Anterior cingulate cortex (tissue), 58 donors: ENCODE data around the gene JPH3.

Experiments used
- DNase-seq, 58 donors: peaks; one replicate each; lab custom pipeline; 2025; lab: John Stamatoyannopoulos, UW

JPH3 gene

DNA sequence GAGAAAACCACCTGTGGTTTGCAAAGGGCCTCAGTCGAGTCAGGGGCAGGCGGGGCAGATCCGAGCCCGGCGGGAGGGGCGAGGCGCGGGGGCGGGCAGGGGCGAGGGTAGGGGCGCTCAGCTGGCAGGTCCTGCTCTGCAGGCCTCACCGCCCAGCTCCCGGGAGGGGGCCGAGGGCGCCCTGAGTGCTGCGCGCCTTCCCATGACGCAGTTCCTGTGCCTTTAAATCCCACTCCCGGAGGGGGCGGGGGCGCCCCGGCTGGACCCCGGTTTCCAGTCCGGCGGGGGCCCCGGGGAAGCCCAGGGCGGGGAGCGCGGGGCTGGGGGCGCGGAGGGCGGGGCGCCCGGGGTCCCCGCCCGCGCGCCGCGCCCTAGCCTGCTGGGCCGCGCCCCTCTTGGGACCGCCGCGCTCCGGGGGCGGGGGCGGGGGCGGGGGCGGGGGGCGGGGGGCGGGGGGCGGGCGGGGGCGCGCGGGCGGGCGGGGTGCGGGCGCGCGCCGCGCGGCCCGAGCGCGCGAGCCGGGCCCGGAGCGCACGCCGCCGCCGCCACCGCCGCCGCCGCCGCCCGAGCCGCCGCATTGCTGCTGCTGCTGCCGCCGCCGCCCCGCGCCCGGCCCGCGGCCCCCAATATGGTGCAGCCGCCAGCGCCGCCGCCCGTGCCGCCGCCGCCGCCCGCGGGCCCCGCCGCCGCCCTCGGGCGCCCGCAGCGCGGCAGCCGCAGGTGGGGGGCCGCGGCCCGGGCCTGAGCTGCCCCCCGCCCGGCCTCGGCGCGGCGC lies at the start of gene JPH3:
TSS of gene JPH3 (plus strand) at position 508 of the 775 bp plus-strand sequence. CDS start 639 bp downstream, outside the sequence.
- peak in 24 of 58 donors; percentile 6 to 50 (median 30) for DNase-seq

DNA sequence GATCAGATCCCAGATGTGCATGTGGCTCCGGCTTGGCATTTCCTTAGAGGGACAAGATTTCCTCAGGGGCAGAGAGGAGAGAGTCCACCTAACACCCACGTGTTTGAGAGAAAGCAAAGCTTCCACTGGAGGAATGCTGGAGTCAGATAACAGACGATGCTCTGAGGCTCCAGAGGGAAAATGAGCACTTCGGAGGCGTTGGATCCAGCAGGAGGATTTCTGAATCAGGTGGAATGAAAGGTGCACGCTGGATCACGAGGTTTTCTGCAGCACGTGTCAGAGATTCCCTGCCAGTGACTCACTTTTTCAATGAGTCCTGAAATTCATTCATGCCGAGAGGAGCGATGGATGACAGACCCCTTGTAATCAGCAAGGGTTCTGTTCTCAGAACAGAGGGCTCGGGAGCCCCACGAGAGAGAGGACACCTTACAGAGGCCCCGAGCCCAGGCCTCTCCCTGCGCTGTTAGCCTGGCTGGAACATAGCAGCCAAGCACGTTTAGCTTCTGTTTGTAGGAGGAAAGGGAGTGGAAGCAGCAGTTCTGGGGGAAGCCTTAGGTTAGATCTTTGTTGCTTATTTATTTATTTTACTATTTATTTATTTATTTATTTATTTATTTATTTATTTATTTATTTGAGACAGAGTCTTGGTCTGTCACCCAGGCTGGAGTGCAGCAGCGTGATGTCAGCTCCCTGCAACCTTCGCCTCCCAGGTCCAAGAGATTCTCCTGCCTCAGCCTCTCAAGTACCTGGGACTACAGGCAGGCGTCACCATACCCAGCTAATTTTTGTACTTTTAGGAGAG lies 49.3 kb upstream of the JPH3 start:
- DNase-seq: peak in 1 of 58 donors; percentile 21

DNA sequence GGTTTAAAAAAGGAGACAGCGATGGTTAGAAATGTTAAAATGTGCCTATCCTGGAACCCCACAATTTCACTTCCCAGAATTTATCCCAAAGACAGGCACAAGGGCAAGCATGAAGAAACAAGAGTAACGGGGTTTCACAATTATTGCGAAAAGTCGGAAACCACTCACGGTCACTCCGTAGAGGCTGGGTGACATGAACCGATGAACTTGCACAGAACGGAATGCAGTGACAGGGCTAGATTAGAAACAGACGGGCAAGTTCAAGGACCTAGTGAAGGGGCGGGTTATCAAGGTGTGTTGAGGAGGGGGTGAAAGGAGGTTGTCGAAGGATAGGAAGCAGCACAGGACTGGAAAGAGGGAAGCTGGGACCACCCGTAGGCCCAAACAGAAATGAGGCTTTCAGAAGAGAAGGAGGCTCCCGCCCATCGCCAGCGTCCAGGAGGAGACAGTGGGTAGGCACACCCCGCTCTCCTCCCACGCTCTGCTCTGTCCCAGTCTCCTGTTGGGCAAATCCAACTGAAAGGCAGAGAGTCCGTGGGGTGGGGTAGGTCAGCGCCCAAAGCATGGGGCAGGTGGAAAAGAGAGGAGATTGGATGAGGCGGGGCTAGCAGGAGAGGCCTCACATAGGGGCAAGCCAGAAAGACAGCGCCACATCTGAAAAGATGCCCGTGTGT lies 47.4 kb upstream of the JPH3 start:
- no peak for DNase-seq

DNA sequence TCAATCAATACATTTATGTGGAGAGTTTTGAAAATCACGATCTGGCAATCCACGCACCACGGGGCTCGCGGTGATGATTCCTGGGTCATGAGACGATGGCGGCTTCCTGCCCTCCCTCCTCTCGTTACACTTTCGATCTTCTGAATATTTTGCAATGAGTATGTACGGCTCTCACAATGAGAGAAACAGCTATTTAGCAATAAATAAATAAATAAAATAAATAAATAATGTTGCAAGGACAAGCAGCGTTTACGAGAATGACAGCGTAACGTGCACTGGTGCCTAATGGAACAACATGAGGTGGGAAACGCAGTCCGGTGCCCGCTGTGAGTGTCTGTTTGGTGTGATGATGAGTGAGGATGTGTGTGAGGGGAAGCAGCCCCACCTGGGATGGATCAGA lies 46.7 kb upstream of the JPH3 start:
- DNase-seq: no peak

DNA sequence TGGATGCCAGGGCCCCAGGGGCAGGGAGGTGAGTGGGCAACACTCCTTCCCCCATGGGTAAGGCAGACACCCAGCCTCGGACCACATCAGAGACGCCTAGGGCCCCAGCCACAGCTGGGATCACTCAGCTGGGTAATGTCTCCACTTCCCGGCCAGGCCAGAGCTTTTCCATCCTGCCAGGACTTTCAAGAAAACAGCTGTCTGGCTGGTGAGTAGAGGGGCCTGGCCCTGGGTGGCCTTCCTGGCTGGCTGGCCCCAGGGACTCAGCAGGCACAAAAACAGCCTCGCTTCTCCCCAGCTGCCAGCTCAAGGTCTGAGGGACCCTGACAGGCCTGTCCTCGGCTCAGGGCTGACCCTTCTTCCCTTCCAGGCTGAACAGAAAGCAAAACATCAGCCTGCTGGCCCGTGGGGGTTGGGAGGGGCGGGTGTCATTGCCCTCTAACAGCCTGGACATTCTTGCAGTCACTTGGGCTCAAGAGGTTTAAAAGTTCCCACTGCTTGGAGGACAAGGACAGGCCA lies 45.3 kb upstream of the JPH3 start:
- no peak for DNase-seq

DNA sequence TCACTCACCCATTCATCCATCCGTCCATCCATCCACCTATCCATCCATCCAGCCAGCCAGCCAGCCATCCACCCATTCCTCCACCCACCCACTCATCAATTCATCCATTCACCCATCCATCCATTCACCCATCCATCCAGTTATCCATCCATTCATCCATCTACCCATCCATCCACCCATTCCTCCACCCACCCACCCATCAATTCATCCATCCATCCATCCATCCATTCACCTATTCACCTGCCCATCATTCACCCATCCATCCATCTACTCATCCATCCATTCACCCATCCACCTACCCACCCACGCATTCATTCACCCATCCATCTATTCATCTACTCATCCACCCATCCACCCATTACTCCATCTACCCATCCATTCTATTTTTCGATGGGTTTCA lies 43.6 kb upstream of the JPH3 start:
- no peak for DNase-seq

DNA sequence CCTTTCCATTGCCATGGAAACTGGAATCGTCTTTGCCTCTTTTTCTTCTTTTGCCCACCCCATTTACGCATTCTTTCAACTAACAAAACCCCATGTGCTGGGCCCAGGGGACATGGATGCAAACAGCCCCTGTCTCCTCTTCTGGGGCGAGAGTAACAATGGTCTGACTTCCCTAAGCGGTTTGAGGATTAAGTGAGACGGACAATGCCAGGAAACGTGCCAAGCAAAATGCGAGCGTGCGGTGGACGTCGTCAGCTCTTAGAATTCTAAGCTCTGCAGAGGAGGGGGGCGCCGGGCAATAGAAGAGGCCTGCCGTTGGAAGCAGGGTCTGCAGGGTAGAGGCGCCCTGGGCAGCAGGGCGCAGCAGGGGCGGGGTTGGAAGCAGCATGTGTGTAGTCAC lies 42.4 kb upstream of the JPH3 start:
- DNase-seq: no peak

DNA sequence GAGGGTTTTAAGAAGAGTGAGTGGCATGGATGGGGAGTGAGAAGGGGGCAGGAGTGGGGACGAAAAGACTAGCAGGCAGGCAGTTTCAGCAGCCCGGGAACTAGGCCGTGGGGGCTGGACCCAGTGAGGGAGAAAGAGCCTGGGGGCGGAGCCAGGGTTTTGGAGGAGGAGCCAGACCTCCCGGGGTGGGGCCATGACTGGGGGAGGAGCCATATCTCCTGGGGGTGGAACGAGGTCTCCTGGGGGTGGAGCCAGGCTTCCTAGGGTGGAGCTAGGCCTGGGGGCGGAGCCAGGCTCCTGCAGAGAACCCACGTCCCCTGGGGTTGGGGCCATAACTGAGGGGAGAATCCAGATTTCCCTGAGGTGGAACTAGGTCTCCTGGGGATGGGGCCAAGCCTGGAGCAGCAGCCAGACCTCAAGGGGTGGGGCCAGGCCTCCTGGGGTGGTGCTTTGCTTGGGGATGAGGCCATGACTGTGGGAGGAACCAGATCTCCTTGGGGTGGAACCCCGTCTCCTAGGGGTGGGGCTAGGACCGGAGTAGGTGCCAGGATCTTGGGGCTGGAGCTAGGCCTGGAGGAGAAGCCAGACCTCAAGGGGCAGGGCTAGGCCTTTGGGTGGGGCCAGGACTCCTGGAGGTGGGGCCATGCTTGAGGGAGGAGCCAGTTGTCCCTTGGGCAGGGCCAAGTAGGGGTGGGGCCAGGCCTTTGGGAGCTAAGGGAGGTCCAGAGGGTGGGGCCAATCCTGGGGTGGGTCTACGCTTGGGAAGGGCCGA lies 41.7 kb upstream of the JPH3 start:
- no peak for DNase-seq

DNA sequence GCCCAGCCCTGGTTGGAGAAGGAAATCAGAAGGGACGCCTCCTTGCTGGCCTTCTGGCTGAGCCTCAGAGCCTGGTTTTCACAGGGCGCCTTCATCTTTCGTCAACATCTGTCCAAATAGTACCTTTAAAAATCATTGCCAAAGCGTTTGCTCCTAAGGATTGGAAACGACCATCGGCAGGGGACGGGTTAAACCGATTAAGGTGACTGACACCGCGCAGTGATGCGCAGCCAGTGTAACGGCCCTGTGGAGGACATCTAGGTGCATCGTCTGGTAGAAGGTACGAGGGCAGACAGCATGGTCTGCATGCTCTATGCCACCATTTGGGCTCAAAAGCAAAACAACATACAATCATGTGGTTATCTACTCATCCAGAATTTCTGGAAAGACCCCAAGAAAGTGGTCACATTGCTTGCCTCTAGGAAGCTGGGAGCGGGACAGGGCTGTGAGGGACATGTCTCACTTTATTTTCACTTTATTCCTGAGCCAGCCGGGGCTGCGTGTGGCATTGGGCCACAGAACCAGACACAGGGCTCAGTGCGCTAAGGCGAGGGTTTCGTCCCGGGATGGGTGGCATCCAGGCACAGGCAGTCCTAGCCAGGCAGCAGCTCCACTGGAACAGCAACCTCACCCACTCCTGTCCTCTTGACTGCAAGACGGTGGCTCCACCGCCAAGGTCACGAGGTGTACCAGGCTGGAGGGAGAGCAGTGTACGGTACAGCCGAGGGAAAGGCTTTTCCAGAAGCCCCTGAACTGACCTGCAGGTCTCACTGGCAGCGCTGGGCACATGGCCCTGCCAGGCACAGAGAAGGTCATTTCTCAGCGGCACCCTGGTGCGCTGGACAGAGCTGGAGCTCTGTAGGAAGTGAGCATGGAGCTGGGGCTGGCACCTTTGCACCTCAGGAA lies 40.9 kb upstream of the JPH3 start:
- DNase-seq: no peak

DNA sequence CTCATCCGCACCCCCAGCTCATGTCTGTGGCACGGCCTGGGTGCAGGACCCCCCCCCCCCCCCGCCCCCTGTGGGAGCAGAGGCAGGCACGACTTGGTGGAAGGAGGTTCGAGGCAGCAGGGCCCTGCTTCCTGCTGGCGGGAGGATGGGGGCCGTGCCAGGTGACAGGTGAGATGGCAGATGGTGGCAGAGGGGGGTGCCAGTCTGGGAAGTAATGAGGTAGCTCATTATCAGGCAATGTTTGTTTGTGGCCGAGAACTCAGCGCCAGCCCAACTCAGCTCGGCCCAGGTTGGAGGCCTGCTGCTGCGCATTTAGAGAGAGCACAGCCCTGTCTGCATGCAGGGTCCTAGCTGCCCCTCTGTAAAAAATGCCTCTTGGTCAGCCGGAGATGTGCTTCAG lies 40.1 kb upstream of the JPH3 start:
- DNase-seq: no peak

DNA sequence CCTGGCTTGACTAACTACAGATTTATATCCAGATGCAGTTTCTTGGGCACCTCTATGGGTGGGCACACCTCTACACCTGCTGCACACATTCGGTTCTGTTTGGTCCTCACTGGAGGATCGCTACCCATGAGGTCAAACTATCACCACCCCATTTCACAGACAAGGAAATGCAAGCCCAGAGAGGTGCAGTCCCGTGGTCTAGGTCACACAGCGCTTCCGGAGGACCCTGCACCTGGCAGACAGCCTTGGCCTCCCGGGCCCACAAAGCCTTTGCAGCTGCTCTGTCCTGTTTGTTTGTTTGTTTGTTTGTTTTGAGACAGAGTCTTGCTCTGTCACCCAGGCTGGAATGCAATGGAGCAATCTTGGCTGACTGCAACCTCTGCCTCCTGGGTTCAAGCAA lies 39.3 kb upstream of the JPH3 start:
- no peak for DNase-seq

DNA sequence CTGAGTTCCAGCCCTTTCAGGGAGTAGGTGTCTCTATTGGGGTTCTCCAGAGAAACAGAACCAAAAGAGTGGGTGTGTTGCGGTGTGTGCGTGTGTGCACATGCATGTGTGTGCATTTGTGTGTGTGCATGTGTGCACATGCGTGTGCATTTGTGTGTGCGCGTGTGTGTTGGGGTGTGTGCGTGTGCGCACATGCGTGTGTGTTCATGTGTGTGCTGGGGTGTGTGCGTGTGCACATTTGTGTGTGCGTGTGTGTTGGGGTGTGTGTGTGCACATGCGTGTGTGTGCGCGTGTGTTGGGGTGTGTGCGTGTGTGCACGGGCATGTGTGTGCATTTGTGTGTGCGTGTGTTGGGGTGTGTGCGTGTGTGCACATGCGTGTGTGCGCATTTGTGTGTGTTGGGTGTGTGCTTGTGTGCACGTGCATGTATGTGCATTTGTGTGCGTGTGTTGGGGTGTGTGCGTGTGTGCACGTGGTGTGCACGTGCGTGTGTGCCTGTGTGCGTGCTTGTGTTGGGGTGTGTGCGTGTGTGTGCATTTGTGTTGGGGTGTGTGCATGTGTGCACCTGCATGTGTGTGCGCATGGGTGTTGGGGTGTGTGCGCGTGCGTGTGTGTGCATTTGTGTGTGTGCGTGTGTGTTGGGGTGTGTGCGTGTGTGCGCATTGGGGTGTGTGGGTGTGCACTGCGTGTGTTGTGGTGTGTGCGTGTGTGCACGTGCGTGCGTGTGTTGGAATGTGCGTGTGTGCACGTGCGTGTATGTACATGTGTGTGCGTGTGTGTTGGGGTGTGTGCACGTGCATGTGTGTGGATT lies 38.4 kb upstream of the JPH3 start:
- DNase-seq: no peak

DNA sequence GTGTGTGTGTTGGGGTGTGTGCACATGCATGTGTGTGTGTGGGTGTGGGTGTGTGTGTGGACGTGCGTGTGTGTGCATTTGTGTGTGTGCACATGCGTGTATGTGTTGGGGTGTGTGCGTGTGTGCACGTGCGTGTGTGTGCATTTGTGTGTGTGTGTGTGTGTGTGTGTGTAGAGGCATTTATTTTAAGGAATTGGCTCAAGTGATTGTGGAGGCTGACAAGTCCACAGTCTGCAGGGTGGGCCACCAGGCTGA lies 37.9 kb upstream of the JPH3 start:
- no peak for DNase-seq

DNA sequence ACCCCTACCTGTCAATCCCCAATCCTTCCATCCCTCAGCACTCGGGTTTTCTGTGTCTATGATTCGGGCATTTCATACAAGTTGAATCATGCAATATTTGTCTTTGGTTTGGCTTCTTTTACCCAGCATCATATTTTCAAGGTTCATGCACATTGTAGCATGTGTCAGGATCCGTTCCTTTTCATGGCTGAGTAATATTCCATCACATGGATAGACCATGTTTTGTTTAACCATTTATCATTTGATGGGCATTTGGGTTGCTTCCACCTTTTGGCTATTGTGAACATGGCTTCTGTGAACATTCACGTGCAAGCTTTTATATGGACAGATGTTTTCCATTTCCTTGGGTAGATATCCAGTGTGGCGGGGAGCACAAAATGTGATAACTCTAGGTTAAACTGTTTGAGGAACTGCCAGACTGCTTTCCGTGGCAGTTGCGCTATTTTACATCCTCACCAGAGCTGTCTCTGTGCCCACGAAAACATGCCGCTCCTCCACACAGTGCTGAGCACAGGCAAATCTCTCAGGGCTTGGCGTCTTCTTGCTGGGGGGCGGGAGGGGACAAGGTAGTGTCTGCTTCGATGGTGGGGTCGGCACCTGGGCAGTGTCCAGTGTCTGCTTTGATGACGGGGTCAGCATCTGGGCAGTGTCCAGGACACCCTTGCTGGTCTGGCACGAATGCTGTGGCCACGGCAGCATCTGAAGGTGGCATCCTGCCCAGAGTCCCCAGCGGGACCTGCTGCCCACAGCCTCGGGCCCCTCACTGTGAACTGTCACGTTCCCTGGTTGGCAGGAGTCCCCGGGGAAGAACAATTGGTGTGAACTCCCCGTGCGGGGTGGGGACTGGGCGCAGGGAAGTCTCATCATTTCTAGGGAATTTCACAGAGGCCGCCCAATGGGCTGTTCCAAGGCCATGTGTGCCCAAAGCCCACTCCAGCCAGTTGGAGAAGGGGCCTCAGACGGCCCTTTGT lies 32.4 kb upstream of the JPH3 start:
- peak in 3 of 58 donors; percentile 6 to 19 (median 14) for DNase-seq

DNA sequence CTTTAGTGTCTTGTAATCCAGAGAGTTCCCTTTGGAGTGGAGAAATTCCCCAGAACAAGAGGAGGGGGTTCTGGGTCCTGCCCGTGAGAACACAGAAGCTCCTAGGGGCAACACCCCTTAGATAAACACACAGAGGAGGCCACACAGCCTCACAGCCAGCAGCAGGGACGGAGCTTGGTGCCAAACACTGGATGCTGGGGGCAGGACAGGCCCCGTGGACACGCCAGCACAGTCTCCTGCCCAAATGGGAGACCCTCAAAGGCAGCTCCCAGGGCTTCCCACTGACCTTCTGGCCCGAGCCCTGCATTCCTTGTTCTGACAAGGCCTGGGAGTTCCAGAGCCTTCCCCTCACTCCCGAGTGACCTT lies 31.8 kb upstream of the JPH3 start:
- DNase-seq: no peak

DNA sequence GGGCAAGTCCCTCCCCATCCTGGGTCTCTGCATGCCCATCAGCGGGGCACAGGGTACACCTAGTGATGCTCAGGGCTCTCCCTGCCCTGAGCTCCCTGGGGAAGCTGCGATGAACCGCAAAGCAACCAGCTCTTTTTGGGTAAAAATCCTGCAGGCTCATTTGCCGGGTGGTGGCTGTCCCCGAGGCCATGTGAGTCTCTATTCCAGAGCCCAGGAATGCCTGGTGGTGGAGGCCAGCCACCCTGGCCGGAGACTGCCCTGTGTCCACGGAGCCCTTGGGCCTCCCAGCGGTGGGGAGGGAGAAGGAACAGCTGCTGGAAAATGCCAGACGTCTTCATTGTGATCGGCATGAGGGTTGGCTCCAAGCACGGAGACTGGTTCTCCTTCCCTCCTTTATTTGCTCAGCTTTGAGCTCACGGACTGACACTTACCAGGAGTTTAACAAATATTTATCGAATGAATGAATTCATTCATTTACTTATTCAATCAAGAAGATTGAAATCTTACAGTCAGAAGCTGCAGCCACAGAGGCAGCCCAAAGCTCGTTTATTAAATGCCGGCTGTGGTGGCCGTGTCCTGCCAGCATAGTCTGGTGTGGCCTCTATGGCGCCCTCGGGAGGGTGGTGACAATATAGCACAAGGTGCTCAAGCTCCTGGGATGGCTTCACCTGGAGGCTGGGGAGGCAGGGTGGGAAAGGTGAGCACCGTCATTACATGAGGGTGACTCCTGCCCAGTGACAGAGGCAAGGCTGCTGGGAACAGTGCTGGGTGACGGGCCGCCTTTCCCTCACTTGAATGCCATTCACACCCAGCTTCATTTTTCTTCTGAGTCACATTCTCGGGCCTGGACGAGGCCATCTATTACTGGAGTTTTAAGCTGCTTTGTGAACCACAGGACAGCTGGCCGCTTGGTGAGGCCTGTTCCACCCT lies 31.1 kb upstream of the JPH3 start:
- DNase-seq: peak in 6 of 58 donors; percentile 2 to 26 (median 9)
